Upper lobe of left lung (tissue), 4 donors: Measurements from ENCODE around the gene SEMA3D.

Experiments used
- EP300 ChIP-seq, 4 donors: sonication (generic); formaldehyde crosslinking; IDR thresholded peaks; one replicate each; pipeline ENCODE4 v1.5.1; 2017; ENCODE audit warnings: antibody characterized with exemption in 4 of 4, control low read depth in 2 of 4
- POLR2A ChIP-seq, 4 donors: fragments of 450-650 bp; IDR thresholded peaks; one replicate each; pipeline ENCODE4 v1.5.1; 2016 to 2017; ENCODE audit warnings: antibody characterized with exemption in 4 of 4, mild to moderate bottlenecking in 2 of 4
- POLR2AphosphoS5 ChIP-seq, 2 donors: sonication (generic); formaldehyde crosslinking; IDR thresholded peaks; one replicate each; pipeline ENCODE4 v1.5.1; 2017; ENCODE audit warnings: antibody characterized with exemption in 2 of 2
- TF ChIP-seq, protein P1 (sequence below), 6 experiments: fragments of 450-650 bp in 4 of 6; fragments of 200-600 bp in 2 of 6; sonication (generic) in 2 of 6; IDR thresholded peaks; one replicate each; pipeline ENCODE4 v1.5.1; 2016 to 2019; ENCODE audit warnings: antibody characterized with exemption in 6 of 6

DNA sequence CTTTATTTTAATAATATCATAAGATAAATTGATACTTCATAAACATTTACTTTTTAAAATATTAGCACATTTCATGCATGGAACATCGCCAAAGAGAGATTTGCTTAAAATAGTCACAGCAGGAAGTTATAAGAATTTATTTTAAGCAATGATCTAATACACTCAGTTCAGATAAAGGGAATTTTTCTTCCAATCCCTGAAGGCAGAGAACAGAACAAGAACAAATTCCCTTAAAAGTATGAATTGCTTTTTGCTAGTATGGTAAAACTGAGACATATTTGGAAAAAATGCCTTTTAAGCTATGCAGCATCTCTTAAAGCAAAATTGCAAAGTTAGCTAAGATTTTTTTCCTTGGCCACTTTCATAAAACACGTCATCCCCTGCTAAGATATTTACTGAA lies 91.0 kb downstream of the SEMA3D start:
- TF ChIP-seq, protein P1, sequence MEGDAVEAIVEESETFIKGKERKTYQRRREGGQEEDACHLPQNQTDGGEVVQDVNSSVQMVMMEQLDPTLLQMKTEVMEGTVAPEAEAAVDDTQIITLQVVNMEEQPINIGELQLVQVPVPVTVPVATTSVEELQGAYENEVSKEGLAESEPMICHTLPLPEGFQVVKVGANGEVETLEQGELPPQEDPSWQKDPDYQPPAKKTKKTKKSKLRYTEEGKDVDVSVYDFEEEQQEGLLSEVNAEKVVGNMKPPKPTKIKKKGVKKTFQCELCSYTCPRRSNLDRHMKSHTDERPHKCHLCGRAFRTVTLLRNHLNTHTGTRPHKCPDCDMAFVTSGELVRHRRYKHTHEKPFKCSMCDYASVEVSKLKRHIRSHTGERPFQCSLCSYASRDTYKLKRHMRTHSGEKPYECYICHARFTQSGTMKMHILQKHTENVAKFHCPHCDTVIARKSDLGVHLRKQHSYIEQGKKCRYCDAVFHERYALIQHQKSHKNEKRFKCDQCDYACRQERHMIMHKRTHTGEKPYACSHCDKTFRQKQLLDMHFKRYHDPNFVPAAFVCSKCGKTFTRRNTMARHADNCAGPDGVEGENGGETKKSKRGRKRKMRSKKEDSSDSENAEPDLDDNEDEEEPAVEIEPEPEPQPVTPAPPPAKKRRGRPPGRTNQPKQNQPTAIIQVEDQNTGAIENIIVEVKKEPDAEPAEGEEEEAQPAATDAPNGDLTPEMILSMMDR (IDR thresholded peaks at IDR 0.05), result no peak
- TF ChIP-seq EP300 (IDR thresholded peaks at IDR 0.05) (no peak), POLR2A (IDR thresholded peaks at IDR 0.05) (no peak), POLR2AphosphoS5 (IDR thresholded peaks at IDR 0.05) (no peak)
